Astrocyte of the cerebellum (primary cell): ENCODE measurements around the gene TBC1D22A.
"Not testable (repeated sequence)": the region's sequence is repeated elsewhere in the genome, so short reads cannot be mapped to it uniquely, and the experiment has no call there.

Experiments used
- DNase-seq: peaks from one replicate; pipeline ENCODE4 v3.0.0-alpha.2; 2011; ENCODE audit warnings: low read depth
- H3K4me3 ChIP-seq: 2 replicates; pipeline ENCODE4 v1.5.1; 2011; ENCODE audit warnings: mild to moderate bottlenecking, low read depth, low read length, moderate library complexity
- CTCF ChIP-seq: IDR thresholded peaks from 2 replicates; pipeline ENCODE4 v1.5.1; 2012; ENCODE audit warnings: low read length, low read depth, moderate library complexity, mild to moderate bottlenecking; ENCODE audit errors: missing control alignments
- in situ Hi-C: cut with HindIII; loops from 2 replicates; pipeline ENCODE4 v1.10.0; 2017; ENCODE audit warnings: low sequenced_read_pairs

TBC1D22A gene

GRCh38 chr22:46976143-46976542 lies 213.7 kb downstream of the TBC1D22A start:
- no peak for TF ChIP-seq CTCF
- H3K4me3 ChIP-seq = no peak overlapping the region
- no peak for DNase-seq
- in situ Hi-C loops = no loop called here

GRCh38 chr22:46976598-46976997 lies 214.1 kb downstream of the TBC1D22A start:
- in situ Hi-C loops = no loop called here
- H3K4me3 ChIP-seq = no peak overlapping the region
- DNase-seq = no peak
- no peak for TF ChIP-seq CTCF

- no peak overlapping the region for H3K4me3 ChIP-seq
- no peak for DNase-seq
- in situ Hi-C loops = no loop called here
- no peak for TF ChIP-seq CTCF
These were observed 215.3 kb downstream of the TBC1D22A start for GRCh38 chr22:46977656-46978343.

GRCh38 chr22:46978668-46979067 lies 216.2 kb downstream of the TBC1D22A start:
- in situ Hi-C loops, H3K4me3 ChIP-seq, DNase-seq: not testable (repeated sequence)

- no peak overlapping the region for H3K4me3 ChIP-seq
- no peak for DNase-seq
- in situ Hi-C loops = no loop called here
- no peak for TF ChIP-seq CTCF
These were observed 217.1 kb downstream of the TBC1D22A start for GRCh38 chr22:46979506-46979905.

GRCh38 chr22:46980392-46980791 lies 217.9 kb downstream of the TBC1D22A start:
- no peak overlapping the region for H3K4me3 ChIP-seq
- DNase-seq = no peak
- in situ Hi-C loops = no loop called here
- TF ChIP-seq CTCF = no peak

GRCh38 chr22:46982635-46983034 lies 220.2 kb downstream of the TBC1D22A start:
- TF ChIP-seq CTCF = no peak
- DNase-seq = no peak
- H3K4me3 ChIP-seq = no peak overlapping the region
- in situ Hi-C loops = no loop called here
